ENCODE measurements around the gene TEX13D. TPM values are rescaled to one million over a fixed set of nuclear protein-coding genes. Genes with fewer than 3 reads are reported as not detected.

TEX13D gene
- polyA plus RNA-seq, 1 of the 3 experiments (the other 2 are of a cell fraction) = not detected

- H3K79me2 ChIP-seq (ENCODE audit: insufficient read depth) = no peaks in the 10 kb centered on the region
- WGBS (ENCODE audit: low lambda C conversion rate) = 9% methylated on average over 1 of the region's 1 CpG
- ChIA-PET POLR2A (no interaction called here), CTCF (no interaction called here)
- TF ChIP-seq GATA2 (CRISPR knock-in tag; IDR thresholded peaks at IDR 0.05) (no peak), RXRA (IDR thresholded peaks at IDR 0.05; ENCODE audit: borderline replicate concordance, low read depth) (no peak), EZH2phosphoT487 (IDR thresholded peaks at IDR 0.05; ENCODE audit: borderline replicate concordance, low read depth) (no peak), SMC3 (IDR thresholded peaks at IDR 0.05; ENCODE audit: low read depth, low read length) (no peak), GABPA (IDR thresholded peaks at IDR 0.05; ENCODE audit: low read depth) (no peak), PBX3 (IDR thresholded peaks at IDR 0.05) (no peak), USF1 (IDR thresholded peaks at IDR 0.05; ENCODE audit: borderline replicate concordance, low read depth) (no peak), SIN3A (IDR thresholded peaks at IDR 0.05; ENCODE audit: borderline replicate concordance, low read depth, low read length) (no peak), IRF3 (IDR thresholded peaks at IDR 0.05; ENCODE audit: low read depth, low read length) (no peak), TCF12 (IDR thresholded peaks at IDR 0.05) (no peak), EP300 (IDR thresholded peaks at IDR 0.05; ENCODE audit: borderline replicate concordance in 1 of 2, low read depth in 1 of 2, low read length in 1 of 2) (no peak)
- no peak overlapping the region for H2AFZ ChIP-seq (ENCODE audit: low read depth)
- H4K20me1 ChIP-seq (ENCODE audit: insufficient read depth) = no peaks in the 10 kb centered on the region
- H3K9me2 ChIP-seq = no peaks in the 10 kb centered on the region
- no peaks in the 10 kb centered on the region for H3K27me3 ChIP-seq (ENCODE audit: insufficient read depth)
- H3F3A ChIP-seq (replicated peaks; ENCODE audit: insufficient read depth) = no peaks in the 10 kb centered on the region
- no peak for DNase-seq
- peak overlapping the region in 1 of 2 experiments; percentile 9; a peak in 1 of 4 replicates for H3K4me3 ChIP-seq (ENCODE audit: low read depth in 2 of 2, low read length in 1 of 2)
- H3K27ac ChIP-seq (ENCODE audit: low read depth in 2 of 2, low read length in 1 of 2) = no peak overlapping the region
- H3K9me3 ChIP-seq = no peaks in the 10 kb centered on the region
- no peak overlapping the region for H3K4me2 ChIP-seq
- H3K9ac ChIP-seq = no peak overlapping the region
- no peaks in the 10 kb centered on the region for H3K4me1 ChIP-seq (ENCODE audit: control insufficient read depth in 1 of 2, insufficient read depth in 2 of 2, low read depth in 1 of 2, low read length in 1 of 2)
- no peaks in the 10 kb centered on the region for H3K36me3 ChIP-seq (replicated peaks in 1 of 2; ENCODE audit: control insufficient read depth in 1 of 2, insufficient read depth in 2 of 2, low read length in 1 of 2)
Measured at GRCh38 chrX:124362761-124363160, 30.3 kb downstream of the TEX13D start.

- Histone ChIP-seq H3K9ac (no peak overlapping the region), H4K20me1 (ENCODE audit: insufficient read depth) (no peaks in the 10 kb centered on the region), H3K4me3 (ENCODE audit: low read depth in 2 of 2, low read length in 1 of 2) (no peak overlapping the region), H3K27ac (ENCODE audit: low read depth in 2 of 2, low read length in 1 of 2) (no peak overlapping the region), H3K27me3 (ENCODE audit: insufficient read depth) (no peaks in the 10 kb centered on the region), H2AFZ (ENCODE audit: low read depth) (no peak overlapping the region), H3K79me2 (ENCODE audit: insufficient read depth) (no peaks in the 10 kb centered on the region), H3K36me3 (replicated peaks in 1 of 2; ENCODE audit: control insufficient read depth in 1 of 2, insufficient read depth in 2 of 2, low read length in 1 of 2) (no peaks in the 10 kb centered on the region), H3K4me2 (no peak overlapping the region), H3K9me3 (no peaks in the 10 kb centered on the region), H3K4me1 (ENCODE audit: control insufficient read depth in 1 of 2, insufficient read depth in 2 of 2, low read depth in 1 of 2, low read length in 1 of 2) (no peaks in the 10 kb centered on the region), H3K9me2 (no peaks in the 10 kb centered on the region), H3F3A (replicated peaks; ENCODE audit: insufficient read depth) (no peaks in the 10 kb centered on the region)
- POLR2A ChIA-PET = no interaction called here
- CTCF ChIA-PET = interaction anchor here (1.7 kb wide), 1 partner anchor 19 kb away, joined by 5 read pairs; no protein-coding TSS in a partner anchor
- DNase-seq = no peak
- TF ChIP-seq USF2 (IDR thresholded peaks at IDR 0.05; ENCODE audit: borderline replicate concordance, low read depth, low read length) (no peak), EZH2phosphoT487 (IDR thresholded peaks at IDR 0.05; ENCODE audit: borderline replicate concordance, low read depth) (no peak), MEF2A (IDR thresholded peaks at IDR 0.05; ENCODE audit: borderline replicate concordance, low read depth) (no peak), POLR2AphosphoS5 (IDR thresholded peaks at IDR 0.05; ENCODE audit: low read depth, low read length) (no peak), EP300 (IDR thresholded peaks at IDR 0.05; ENCODE audit: borderline replicate concordance in 1 of 2, low read depth in 1 of 2, low read length in 1 of 2) (no peak), REST (IDR thresholded peaks at IDR 0.05; ENCODE audit: low read depth, low read length) (no peak), RAD21 (IDR thresholded peaks at IDR 0.05; ENCODE audit: low read length) (no peak), MXI1 (IDR thresholded peaks at IDR 0.05; ENCODE audit: low read depth, low read length) (no peak), RCOR1 (IDR thresholded peaks at IDR 0.05; ENCODE audit: low read length) (no peak), MAX (IDR thresholded peaks at IDR 0.05; ENCODE audit: low read depth) (no peak), YY1 (IDR thresholded peaks at IDR 0.05; ENCODE audit: low read depth) (no peak), GABPA (IDR thresholded peaks at IDR 0.05; ENCODE audit: low read depth) (no peak), RFX5 (IDR thresholded peaks at IDR 0.05; ENCODE audit: low read length) (no peak), RXRA (IDR thresholded peaks at IDR 0.05; ENCODE audit: borderline replicate concordance, low read depth) (no peak)
Measured at GRCh38 chrX:124369722-124370121, 37.3 kb downstream of the TEX13D start.
